ENCODE data around the gene EVA1C.
"Not testable (repeated sequence)": the region's sequence is repeated elsewhere in the genome, so short reads cannot be mapped to it uniquely, and the experiment has no call there.

Gene EVA1C

DNA sequence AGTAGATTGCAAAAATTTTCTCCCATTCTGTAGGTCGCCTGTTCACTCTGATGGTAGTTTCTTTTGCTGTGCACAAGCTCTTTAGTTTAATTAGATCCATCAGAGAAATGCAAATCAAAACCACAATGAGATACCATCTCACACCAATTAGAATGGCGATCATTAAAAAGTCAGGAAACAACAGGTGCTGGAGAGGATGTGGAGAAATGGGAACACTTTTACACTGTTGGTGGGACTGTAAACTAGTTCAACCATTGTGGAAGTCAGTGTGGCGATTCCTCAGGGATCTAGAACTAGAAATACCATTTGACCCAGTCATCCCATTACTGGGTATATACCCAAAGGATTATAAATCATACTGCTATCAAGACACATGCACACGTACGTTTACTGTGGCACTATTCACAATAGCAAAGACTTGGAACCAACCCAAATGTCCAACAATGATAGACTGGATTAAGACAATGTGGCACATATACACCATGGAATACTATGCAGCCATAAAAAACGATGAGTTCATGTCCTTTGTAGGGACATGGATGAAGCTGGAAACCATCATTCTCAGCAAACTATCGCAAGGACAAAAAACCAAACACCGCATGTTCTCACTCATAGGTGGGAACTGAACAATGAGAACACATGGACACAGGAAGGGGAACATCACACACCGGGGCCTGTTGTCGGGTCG is 21.8 kb upstream of the EVA1C start:
- not testable (repeated sequence) for DNase-seq (ENCODE audit: low read depth)

DNA sequence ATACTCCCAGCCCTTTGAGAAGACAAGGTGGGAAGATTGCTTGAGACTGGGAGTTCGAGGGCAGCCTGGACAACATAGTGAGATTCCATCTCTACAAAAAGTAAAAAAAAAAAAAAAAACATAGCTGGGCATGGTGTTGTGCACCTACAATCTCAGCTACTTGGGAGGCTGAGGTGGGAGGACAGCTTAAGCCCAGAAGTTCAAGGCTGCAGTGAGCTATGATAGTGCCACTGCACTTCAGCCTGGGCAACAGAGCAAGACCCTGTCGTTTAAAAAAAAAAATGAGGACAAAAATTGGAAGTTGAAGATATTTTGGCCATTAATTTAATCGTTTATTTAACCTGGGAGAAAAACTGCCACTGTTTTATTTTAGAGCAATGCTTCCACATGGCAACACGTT is 20.8 kb upstream of the EVA1C start:
- no peak for DNase-seq (ENCODE audit: low read depth)

DNA sequence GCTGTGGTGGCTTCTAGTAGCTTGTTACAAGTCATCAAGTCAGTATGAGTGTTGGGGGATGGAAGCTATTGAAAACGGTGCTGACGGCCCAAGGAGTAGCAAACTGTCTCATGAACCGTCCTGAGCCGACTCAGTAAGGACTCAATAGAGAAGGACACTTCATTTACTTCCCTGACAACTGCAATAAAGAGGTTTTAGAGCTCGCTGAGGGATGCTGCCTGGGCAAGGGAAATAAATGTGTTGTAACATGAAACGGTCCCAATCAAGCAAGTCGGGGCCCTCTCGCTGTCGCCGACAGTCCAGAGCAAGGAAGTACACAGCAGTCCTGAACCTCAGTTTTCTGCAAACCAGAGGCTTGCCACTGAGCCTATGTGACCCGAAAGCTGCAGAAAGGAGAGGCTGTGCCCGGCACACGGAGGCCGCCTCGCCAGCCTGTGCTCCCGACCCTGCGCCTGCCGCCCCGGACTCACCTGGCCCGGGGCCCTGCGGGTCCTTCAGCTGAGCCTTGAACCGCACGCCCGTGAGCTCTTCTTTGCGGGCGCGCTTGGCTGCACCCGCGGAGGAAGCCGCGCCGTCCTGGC is 20.1 kb upstream of the EVA1C start:
- DNase-seq (ENCODE audit: low read depth): no peak

DNA sequence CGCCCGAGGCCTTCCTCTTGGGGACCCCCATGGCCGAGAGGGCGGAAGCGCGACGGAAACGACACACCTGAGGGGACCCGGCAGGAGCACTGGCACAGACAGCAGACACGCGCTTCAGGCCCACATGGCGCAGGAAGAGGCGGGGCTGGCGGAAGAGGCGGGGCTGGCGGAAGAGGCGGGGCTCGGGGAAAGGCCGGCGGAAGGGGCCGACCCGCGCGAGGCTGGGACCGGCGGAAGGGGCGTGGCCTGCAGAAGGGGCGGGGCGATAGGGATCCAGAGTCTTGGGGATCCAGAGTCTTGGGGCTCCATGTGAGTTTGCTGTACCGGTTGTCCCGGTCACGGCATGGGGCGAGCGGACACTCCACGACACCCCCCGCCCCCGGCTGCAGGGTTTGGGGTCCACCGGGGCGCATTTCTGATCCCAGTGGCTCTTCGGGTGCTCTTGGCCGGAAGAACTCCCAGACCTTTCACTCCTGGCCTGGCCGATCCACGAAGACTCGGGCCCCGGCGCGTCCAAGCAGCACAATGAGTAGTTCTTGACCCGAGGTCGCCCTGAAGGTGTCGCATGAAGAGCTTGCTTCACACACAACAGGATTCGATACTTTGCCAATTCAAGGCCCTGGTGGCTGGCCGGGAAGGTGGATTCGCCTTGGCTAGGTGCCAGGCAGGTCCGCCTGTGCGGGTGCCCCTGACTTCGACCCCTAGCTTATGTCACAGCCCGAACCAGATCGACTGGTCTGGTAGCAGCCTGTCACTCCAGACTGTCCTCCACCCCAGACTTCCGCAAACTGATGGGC is 19.4 kb upstream of the EVA1C start, which contains the start of gene URB1:
Gene URB1 (minus strand): TSS at position 133 of the 797 bp plus-strand sequence. CDS start 102 bp downstream, at position 31.
- peak; percentile 91 for DNase-seq (ENCODE audit: low read depth)

DNA sequence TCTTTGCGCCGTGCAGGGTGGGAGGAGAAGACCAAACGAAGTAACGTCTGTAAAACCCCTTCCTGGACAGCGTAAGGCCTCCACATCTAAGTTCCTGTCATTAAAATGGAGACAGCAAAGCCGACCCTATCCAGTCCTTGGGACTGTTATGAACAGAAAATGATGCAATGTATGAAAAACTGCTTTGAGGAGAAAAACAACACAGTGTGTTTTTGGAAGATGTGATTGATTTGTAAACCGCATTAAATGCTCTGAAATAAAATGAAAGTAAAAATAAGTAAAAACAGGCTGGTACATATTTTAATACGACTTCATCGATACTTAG is 18.9 kb upstream of the EVA1C start:
- no peak for DNase-seq (ENCODE audit: low read depth)

DNA sequence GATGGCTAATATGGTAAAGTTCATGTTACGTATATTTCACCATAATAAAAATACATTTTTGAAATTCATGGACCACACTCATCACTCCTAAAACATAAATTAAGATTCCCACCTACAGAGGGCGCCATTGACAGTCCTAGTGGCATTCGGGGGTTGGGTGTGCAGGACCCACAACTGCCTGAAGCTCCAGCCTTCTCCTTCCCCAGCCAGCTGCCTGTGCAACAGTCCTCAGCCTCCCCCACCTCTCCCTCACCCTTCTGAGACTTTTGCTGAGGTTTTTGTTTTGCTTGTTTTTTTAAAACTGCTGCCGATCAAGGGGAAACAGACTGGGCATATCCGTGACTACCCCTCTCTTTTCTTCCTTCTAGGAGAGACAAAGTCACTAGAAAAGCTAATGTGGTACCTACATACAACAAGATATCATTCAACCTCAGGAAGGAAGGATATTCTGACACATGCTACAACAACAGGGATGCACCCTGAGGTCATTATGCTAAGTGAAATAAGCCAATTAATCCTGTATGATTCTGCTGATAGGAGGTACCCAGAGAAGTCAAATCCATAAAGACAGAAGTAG is 9.2 kb upstream of the EVA1C start:
- peak; percentile 15 for DNase-seq (ENCODE audit: low read depth)

DNA sequence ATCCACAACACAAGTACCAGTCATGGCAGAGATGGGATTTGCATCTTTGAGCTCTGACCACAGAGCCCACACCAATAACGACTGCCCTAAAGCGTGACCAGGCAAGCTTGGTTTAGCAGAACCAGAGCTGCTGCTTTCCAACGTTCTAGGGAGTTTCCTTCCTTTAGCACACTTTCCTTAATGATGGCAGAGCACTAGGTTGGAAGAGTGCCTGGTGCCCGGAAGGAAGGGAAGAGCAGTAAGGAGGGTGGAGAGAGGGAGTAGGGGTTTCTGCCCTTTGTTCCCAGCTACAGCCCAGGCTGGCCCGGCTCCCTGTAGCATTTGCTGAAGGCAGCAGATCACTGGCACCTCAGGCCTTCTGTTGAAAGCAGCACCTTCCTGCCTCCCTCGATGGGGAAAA is 6.1 kb upstream of the EVA1C start:
- DNase-seq (ENCODE audit: low read depth): no peak

DNA sequence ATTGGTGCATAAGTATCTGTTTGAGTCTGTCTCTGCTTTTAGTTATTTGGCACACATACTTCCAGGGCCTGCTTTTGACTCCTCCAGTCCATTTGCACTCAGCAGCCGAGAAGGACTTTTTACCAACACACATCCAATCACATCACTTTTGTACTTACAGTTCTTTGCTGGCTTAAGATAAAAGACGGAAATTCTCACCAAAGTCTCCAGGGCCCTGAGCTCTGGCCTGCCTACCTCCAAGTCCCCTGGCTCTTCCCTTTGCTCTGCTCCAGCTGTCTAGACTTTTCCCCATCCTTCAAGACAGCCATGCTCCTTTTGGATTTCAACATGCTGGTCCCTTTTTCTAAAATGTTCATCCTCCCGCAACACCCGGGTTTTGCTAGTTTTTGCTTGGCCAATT is 2.2 kb upstream of the EVA1C start:
- DNase-seq (ENCODE audit: low read depth): no peak

DNA sequence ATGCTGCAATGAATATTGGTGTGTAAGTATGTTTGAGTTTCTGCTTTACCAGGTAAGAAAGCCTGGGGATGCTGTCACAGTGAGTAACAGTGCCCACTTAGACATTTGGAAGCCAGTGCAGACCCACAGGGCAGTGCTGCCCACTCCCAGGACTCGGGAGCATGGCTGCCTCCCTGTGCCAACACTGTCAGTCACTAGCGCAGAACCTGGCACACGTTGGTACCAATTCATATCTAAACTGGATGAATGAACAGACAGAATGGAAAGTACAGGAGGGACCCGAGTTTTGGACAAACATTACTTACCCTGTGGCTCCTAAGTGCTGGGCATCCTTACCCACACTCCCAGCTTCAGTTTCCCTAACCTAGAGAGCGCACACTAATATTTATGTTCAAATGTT is 1.6 kb upstream of the EVA1C start:
- no peak for DNase-seq (ENCODE audit: low read depth)

DNA sequence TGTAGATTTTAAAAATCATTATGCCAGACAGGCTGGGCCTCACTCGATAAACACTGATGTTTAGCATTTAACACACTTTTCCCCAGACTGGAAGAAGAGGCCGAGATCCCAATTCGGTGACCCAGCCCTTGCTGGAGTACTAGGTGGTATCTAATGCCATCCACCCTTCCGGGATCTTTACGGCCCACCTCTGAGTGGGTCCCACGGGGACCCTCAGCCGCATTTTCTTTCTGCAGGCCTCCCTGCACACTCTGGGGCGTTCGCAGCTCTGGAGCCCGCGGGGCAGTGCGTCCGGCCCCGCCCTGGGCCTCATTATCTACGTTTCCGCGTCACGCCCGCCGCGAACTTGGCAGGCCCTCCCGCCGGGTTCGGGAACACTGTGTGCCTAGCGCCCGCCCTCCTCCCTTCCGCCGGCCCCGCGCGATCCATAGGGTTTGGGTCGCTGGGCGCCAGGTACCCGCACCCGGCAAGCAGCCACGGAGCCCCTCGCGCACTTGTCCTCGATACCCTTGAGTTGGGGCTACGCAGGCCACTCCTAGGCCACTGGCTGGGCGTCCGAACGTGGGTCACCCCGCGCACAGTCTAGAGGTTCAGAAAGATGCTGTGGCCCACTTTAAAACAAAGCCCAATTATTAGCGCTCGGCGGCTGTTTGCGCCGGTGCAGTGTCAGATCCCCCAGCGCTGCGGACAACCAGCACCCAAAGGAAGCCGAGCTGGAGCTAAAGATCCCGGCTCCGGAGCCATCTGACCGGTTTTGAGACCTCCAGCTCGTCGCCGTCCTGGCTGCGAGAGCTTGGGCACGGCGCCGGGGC is 950 bp upstream of the EVA1C start:
- peak; percentile 53 for DNase-seq (ENCODE audit: low read depth)

DNA sequence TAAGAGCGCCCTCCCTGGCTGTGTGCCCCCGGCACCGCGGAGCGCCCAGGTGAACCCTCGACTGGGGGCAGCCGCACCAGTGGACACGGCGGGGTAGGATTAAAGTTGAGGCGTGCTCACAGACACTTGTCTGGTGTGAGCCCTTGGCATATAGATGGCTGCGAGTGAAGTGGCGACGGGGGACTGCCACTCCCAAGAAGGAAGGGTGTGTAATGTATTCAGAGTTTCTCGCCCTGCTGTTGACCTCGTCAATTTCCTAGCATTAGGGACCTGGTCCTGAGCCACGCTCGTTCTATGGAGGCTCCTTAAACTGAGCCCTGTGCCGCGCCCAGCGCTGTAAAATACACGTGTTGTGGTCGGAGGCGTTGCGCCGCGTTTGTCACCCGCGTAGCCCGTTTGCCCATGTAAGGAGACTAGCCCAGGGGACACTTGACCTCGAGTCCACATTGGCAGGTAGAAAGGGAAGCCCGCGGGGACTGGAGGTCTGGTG is 554 bp downstream of the EVA1C start:
- DNase-seq (ENCODE audit: low read depth): no peak

DNA sequence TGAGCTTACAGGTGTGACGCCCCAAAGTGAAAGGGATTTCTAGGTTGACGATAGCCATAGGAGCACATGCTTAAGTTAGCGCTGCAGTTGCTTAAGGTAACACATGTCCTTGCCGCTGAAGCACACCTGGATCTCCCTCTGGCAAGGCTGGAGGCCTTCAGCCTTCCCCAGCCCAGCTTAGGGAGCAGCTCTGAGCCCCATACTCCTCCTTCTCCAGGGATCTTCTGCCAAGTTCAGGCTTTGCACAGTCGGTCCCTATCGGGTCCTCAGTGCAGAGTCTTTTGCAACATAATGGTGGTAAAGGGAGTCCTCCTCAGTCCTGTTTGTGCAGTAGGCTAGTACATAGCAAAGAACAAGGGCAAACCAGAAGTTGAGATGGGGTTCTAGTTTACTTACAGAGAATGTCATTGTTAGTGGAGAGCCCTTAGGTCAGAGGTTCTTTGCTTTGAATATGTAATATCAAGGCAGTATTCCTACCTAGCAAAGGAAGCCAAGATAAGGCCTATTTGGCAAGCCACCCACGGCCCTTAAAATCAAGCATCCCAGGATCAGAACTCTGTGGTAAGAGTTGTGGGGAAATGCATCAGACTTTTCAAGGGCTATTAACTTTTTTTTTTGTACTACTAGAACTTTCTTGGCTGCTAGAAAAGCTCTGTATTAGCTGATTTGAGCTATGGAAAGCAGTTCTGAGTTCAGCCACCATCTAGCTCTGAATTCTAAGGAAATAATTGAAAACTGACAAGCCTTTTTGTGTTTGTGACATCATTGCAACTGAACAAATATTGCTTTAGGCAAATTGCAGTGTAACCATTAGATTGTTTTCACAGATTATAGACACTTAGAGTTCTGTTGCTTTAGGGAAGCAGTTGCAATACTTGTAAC is 1.4 kb downstream of the EVA1C start:
- no peak for DNase-seq (ENCODE audit: low read depth)

DNA sequence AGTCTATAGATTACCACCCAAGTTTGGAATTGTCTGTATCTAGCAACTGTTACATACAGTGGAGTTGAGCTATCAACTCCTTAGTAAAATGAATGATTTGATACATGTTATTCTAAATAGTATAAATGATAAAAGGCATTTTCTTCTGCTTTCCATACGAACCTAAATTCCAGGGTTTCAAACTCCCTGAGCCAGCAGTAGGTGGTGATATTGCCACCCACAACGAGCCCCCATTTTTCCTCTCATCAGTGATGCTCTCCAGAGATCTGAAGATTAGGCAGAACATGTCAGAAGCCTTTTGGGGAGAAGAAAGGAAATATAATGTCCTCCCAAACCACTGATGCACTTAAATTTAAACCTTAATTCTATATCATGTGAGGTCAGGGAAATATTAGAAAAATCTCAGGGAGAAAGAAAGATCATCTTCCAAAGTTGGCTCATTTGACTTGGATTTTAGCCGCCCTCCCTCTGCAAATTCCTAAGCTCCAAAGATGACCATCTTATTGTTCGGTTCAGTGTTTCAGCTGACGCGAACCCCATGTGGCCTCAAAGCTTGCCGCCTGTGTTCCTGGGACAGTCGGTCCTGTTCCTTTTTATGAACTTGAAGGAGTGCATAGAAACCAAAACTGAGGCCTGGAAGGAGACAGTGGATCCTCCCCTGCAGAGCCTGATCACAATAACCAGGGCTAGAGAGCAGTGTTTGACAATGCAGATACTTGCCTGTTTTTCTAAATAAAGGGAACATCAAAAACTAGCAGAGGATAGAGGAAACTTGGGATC is 2.3 kb downstream of the EVA1C start:
- DNase-seq (ENCODE audit: low read depth): no peak

DNA sequence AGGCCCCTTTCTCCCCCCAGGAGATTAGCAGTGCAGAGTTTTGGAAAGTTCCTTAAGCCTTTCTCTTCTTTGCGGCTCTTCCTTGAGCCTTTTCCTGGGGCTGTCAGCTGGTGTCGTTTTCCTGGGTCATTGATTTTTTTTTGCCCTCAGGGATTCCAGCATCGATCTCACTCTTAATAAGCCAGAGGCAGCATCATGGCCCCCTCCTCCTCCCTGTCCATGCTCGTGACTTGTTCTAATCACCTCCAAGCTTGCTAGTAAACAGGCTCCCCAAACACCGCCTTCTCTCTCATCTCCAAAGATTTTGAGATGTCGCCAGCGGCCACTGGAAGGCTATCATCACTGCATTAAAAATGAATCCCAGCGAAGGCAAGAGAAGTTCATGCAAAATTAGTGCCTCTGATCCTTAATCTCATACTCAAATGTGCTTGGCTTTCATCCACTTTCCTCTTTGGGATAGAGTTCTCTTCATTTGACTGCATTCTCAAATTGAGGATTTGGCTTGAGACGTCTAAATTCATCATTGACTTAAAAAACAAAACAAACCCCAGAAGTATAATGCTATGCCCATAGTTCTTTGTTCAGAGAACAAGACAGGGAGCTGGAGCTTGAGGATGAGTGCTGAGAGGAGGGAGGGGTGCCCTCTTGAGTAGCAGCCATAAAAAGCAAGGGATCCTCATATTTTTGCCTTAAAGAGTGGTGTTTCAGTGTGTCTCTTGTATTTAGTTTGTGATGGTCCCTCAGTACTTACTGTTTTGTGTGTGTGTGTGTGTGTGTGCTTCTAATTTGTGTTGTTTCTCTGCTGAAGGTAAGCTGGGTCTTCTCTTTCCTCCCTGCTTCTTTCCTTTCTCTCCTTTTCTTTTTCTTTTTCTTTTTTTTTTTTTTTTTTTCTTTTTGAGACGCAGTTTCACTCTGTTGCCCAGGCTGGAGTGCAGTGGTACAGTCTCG is 3.2 kb downstream of the EVA1C start:
- DNase-seq (ENCODE audit: low read depth): no peak

DNA sequence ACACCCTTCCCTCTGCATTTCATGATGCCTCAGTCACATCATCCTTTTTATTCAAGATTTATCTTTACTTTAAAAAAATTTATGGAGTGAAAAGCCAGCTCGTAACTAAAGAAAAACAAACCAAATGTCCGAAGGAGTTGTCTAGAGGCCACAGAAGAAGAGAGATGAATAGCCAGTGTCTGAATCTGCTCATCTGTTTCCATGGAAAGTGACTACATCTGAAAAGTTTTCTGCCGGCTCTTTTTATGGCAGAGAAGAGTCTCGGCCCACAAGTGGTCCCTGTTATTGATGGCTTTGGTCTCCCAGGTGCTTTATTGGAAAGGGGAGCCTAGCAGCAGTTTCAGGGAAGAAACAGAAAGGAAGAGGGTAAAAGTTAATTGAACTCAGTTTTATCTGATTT is 5.6 kb downstream of the EVA1C start:
- DNase-seq (ENCODE audit: low read depth): no peak

DNA sequence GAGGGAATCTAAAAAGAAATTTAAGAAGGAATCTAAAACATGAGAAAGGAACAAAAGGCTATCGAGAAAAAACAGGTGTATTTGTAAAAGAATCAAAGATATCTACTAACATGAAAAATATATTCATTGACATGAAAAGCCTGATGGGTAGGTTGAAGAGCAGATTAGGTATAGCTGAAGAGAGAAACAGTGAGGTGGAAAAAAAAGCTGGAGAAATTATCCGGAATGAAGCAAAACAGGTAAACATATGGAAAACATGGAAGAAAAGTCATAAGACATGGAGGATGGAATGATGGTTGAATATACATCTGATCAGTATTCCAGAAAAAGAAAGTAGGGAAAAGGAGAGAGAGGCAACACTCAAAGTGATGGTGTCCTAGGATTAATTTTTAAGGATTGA is 9.6 kb downstream of the EVA1C start:
- DNase-seq (ENCODE audit: low read depth): no peak

DNA sequence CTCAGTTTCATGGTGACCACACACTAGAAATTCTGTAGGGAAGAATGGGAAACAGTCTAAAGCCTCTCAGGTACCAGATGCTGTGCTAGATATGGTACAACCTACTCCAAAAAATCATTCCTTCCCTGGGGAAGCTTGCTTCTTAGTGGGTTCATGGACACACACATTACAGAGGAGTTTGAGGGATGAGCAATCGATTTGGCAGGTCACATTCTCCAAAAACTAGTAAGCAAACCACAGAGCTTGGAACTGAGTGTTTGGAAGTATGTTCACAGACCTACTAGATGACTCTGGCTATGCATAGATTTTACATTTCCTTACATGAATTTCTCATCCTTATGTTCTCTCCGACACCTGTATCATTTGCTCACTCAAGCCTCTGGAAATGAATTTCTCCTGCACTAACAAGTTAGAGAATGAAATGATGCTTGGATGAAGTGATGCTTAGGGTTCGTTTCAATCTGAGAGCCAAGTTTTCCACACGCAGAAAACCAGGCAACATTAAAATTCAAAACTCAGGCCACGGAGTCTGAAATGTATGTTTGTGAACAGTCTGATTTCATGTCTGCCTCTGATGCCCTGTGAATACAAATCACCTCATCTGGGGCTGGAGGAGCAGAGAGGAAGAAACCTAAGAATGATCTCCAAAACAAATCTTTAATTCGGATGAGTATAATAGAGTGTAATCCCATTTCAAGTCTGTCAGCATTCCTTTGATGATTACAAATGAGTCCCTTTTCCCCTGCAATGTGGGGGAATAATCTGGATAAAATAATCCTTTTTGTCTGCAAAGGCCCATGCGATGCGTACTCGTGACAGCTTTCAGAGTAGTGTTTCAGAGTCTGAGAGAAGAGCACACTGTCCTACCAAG is 11.0 kb downstream of the EVA1C start:
- no peak for DNase-seq (ENCODE audit: low read depth)

DNA sequence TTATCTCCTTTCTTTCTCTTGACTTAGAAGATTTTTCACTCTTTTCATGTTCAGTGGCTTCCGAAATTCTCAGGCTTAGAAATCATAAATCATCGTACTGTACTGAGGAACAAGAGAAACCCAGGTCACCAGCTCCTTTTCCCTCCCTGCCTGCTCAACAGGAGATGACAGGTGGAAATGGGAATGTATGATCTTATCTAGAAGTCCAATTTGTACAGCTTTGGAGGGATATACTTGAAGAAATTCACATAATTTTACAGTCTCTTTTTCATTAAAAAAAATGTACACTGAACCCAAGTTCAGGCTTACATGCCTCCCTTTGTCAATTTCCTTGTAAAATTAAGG is 11.7 kb downstream of the EVA1C start:
- no peak for DNase-seq (ENCODE audit: low read depth)
